NCI-H345 (cell line): ENCODE measurements around the gene APOA4.
A peak's percentile ranks its signal among the peaks of the same experiment; 100 is the strongest.

Experiments used
- DNase-seq: peaks from one replicate; lab custom pipeline; 2025; lab: John Stamatoyannopoulos, UW

APOA4 gene

GRCh38 chr11:116776522-116776984 is 46.6 kb downstream of the APOA4 start:
- DNase-seq, result no peak

GRCh38 chr11:116775975-116776374 is 47.1 kb downstream of the APOA4 start:
- no peak for DNase-seq

DNA sequence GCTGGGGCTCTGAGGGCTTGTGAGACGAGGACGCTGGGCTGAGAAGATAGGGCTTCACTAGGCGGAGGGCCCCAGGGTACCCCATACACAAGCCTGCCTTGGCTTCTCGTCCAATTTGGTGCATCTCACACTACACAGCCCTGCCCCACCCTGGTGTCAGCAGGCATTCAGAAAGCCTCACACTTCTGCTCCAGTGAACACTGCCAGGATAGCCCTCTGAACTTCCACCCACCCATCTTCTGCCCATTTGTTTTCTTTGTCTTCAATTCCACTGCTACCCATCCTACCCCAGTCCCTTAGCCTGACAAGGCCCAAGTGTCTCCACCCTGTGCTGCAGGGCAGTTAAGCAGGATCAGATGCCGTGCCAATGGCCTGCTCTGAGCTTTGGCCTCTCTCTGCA is 48.4 kb downstream of the APOA4 start:
- no peak for DNase-seq

- DNase-seq, result peak; percentile 71
These were observed 49.7 kb downstream of the APOA4 start for GRCh38 chr11:116773203-116774097.

- DNase-seq, result peak; percentile 94
These were observed 50.5 kb downstream of the APOA4 start, which contains the start of gene BUD13 for GRCh38 chr11:116772443-116773202. TSS of gene BUD13 (minus strand) at chr11:116772987. CDS start at chr11:116772964, 23 bp downstream.

DNA sequence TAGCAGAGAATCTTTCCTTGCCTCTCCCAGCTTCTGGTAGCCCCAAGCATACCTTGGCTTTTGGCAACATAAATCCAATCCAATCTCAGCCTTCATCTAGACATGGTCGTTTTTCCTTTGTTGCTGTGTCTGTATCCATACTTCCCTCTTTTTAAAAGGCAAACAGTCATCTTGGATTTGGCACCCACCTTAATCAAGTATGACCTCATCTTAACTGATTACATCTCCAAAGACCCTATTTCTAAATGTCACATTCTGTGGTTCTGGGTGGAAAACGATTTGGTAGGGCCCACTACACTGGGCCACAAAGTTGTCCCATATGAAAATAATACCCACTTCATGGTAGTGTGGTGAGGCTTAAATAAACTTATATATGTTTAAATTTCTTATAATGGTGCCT is 51.2 kb downstream of the APOA4 start:
- DNase-seq, result no peak
